Islet of Langerhans (tissue), 1 donor: ENCODE data around the gene KNG1.

Experiments used
- FAIRE-seq: peaks from one replicate; lab custom pipeline; 2011; peaks lifted over from hg19 to GRCh38; lab: Jason Lieb, UNC

KNG1 gene

GRCh38 chr3:186779204-186779603, 62.0 kb downstream of the KNG1 start:
- FAIRE-seq: no peak

GRCh38 chr3:186782542-186783057, 65.4 kb downstream of the KNG1 start:
- no peak for FAIRE-seq

GRCh38 chr3:186783058-186783730, 66.0 kb downstream of the KNG1 start, which contains the start of gene EIF4A2:
Gene EIF4A2 (plus strand): TSS chr3:186783577. CDS start chr3:186783611, 34 bp downstream.
- FAIRE-seq: no peak

- FAIRE-seq: no peak
These were observed 66.8 kb downstream of the KNG1 start for GRCh38 chr3:186783731-186784515.

GRCh38 chr3:186784820-186785494, 67.8 kb downstream of the KNG1 start:
- FAIRE-seq: no peak

- FAIRE-seq: no peak
These were observed 68.4 kb downstream of the KNG1 start for GRCh38 chr3:186785495-186786018.

- no peak for FAIRE-seq
These were observed 69.8 kb downstream of the KNG1 start for GRCh38 chr3:186786922-186787321.

- FAIRE-seq: no peak
These were observed 70.7 kb downstream of the KNG1 start for GRCh38 chr3:186787642-186788481.

GRCh38 chr3:186788482-186789370, 71.6 kb downstream of the KNG1 start:
- FAIRE-seq: no peak

- no peak for FAIRE-seq
These were observed 72.5 kb downstream of the KNG1 start for GRCh38 chr3:186789554-186790260.

GRCh38 chr3:186790261-186790981, 73.3 kb downstream of the KNG1 start:
- no peak for FAIRE-seq
